K562 (cell line): ENCODE data around the gene C15orf62. TPM values are rescaled to one million over a fixed set of nuclear protein-coding genes. Genes with fewer than 3 reads are reported as not detected.

Source experiments
- ARID2 ChIP-seq: fragments of 450-650 bp; IDR thresholded peaks from 2 replicates; pipeline ENCODE4 v1.6.1; 2017; ENCODE audit warnings: antibody characterized with exemption, mild to moderate bottlenecking
- ATF2 ChIP-seq: sonication (generic); formaldehyde crosslinking; IDR thresholded peaks from 2 replicates; pipeline ENCODE4 v1.8.1; 2022; ENCODE audit warnings: missing genetic modification reagents
- ATF4 ChIP-seq: fragments of 450-650 bp; formaldehyde crosslinking; IDR thresholded peaks from 2 replicates; pipeline ENCODE4 v1.4.0; 2022; ENCODE audit warnings: mild to moderate bottlenecking, moderate library complexity
- CBFA2T3 ChIP-seq: fragments of 450-650 bp; IDR thresholded peaks from 2 replicates; pipeline ENCODE4 v1.6.1; 2017
- CC2D1A ChIP-seq: fragments of 450-650 bp; IDR thresholded peaks from 2 replicates; pipeline ENCODE4 v1.6.1; 2017; ENCODE audit warnings: mild to moderate bottlenecking
- CEBPB ChIP-seq: fragments of 450-650 bp; IDR thresholded peaks from 2 replicates; pipeline ENCODE4 v1.6.1; 2016; ENCODE audit warnings: missing genetic modification characterization, missing compliant biosample characterization
- DLX4 ChIP-seq: fragments of 250-450 bp; sonication (Bioruptor Pico); IDR thresholded peaks from 2 replicates; pipeline ENCODE4 v1.6.1; 2021; ENCODE audit warnings: mild to moderate bottlenecking
- KDM4B ChIP-seq, 2 experiments: fragments of 450-650 bp in 1 of 2; sonication (generic) in 1 of 2; IDR thresholded peaks; 2 replicates each; pipeline ENCODE4 v1.6.1; 2016 to 2017; ENCODE audit warnings: borderline replicate concordance in 2 of 2, antibody characterized with exemption in 1 of 2, low read depth in 1 of 2, mild to moderate bottlenecking in 1 of 2
- MEIS2 ChIP-seq: fragments of 450-650 bp; IDR thresholded peaks from 2 replicates; pipeline ENCODE4 v1.6.1; 2014; ENCODE audit warnings: mild to moderate bottlenecking; ENCODE audit not compliant: partially characterized antibody
- MNT ChIP-seq, 2 experiments: fragments of 450-650 bp; conservative IDR thresholded peaks; 2 replicates each; pipeline ENCODE4 v1.6.1; 2017; ENCODE audit warnings: mild to moderate bottlenecking in 2 of 2, moderate library complexity in 2 of 2
- NCOR1 ChIP-seq: fragments of 450-650 bp; IDR thresholded peaks from 2 replicates; pipeline ENCODE4 v1.6.1; 2016; ENCODE audit warnings: mild to moderate bottlenecking, moderate library complexity
- PHTF2 ChIP-seq: fragments of 250-450 bp; sonication (Bioruptor Pico); IDR thresholded peaks from 2 replicates; pipeline ENCODE4 v1.5.0; 2021; ENCODE audit warnings: mild to moderate bottlenecking
- POLR3A ChIP-seq: IDR thresholded peaks from 2 replicates; pipeline ENCODE4 v1.6.1; 2011; ENCODE audit warnings: borderline replicate concordance, mild to moderate bottlenecking, moderate library complexity; ENCODE audit not compliant: insufficient read length, insufficient read depth; ENCODE audit errors: extremely low read depth
- POLR3G ChIP-seq: IDR thresholded peaks from 2 replicates; pipeline ENCODE4 v1.6.1; 2011; ENCODE audit not compliant: insufficient read length, insufficient replicate concordance; ENCODE audit errors: extremely low read depth
- PYGO2 ChIP-seq: fragments of 450-650 bp; IDR thresholded peaks from 2 replicates; pipeline ENCODE4 v1.6.1; 2016; ENCODE audit warnings: mild to moderate bottlenecking, missing genetic modification characterization, moderate library complexity, missing compliant biosample characterization
- SIX5 ChIP-seq, 2 experiments: IDR thresholded peaks; 2 replicates each; pipeline ENCODE4 v1.6.1; 2011; ENCODE audit warnings: low read length in 2 of 2, borderline replicate concordance in 1 of 2, low read depth in 1 of 2, mild to moderate bottlenecking in 1 of 2, moderate library complexity in 1 of 2; ENCODE audit not compliant: insufficient read depth in 1 of 2
- SMAD4 ChIP-seq: fragments of 250-450 bp; sonication (Bioruptor Pico); conservative IDR thresholded peaks from 2 replicates; pipeline ENCODE4 v1.8.0; 2021; ENCODE audit warnings: inconsistent platforms, mild to moderate bottlenecking, moderate library complexity
- SNIP1 ChIP-seq: fragments of 450-650 bp; IDR thresholded peaks from 2 replicates; pipeline ENCODE4 v1.7.1; 2017; ENCODE audit warnings: low read depth, mild to moderate bottlenecking
- TCF7 ChIP-seq: sonication (generic); IDR thresholded peaks from 2 replicates; pipeline ENCODE4 v1.6.1; 2016; ENCODE audit warnings: antibody characterized with exemption, borderline replicate concordance
- USF2 ChIP-seq: sonication (generic); formaldehyde crosslinking; IDR thresholded peaks from 2 replicates; pipeline ENCODE4 v1.5.0; 2020; ENCODE audit warnings: missing genetic modification reagents
- YBX1 ChIP-seq: fragments of 450-650 bp; IDR thresholded peaks from 2 replicates; pipeline ENCODE4 v1.7.1; 2016; ENCODE audit warnings: mild to moderate bottlenecking
- ZFX ChIP-seq: sonication (generic); formaldehyde crosslinking; IDR thresholded peaks from 2 replicates; pipeline ENCODE4 v1.8.0; 2022; ENCODE audit warnings: mild to moderate bottlenecking, missing genetic modification reagents, moderate library complexity
- ZNF174 ChIP-seq: fragments of 250-450 bp; sonication (Bioruptor Pico); IDR thresholded peaks from 2 replicates; pipeline ENCODE4 v1.4.0; 2020; ENCODE audit warnings: mild to moderate bottlenecking
- polyA plus RNA-seq, 8 experiments: library from polyadenylated mRNA; depleted of rRNA in 4 of 8; stranded (reverse) in 5 of 8; unstranded in 3 of 8; fragments of >200 nt; fragmentation: Nextera tagmentation in 2 of 8; fragmentation: Illumina TruSeq in 1 of 8; extraction: Ambion mirVana in 2 of 8; extraction: Trizol in 1 of 8; gene quantifications; 2 replicates each; pipeline versions ENCODE4 v1.2.1 to v1.2.3, GENCODE V29; 2011 to 2014; ENCODE audit warnings: inconsistent platforms in 1 of 8, missing spikeins in 1 of 8
- total RNA-seq, 7 experiments: library from RNA; depleted of rRNA in 6 of 7; stranded (reverse); fragments of >200 nt in 6 of 7; fragmentation: Illumina TruSeq in 2 of 7; extraction: Trizol in 2 of 7; gene quantifications; 2 replicates each; pipeline versions ENCODE4 v1.2.1 to v1.2.3, GENCODE V29; 2011 to 2021; ENCODE audit warnings: low replicate concordance in 1 of 7

C15orf62 gene
- total and polyA plus RNA-seq, 9 of the 15 experiments (the other 6 are each of a cell fraction or from before 2014, with no cell fraction given): 0.01 to 0.76 (median 0.30) TPM; not detected in 1

GRCh38 chr15:40762919-40763800 is 6.6 kb upstream of the C15orf62 start (continued):
- TF ChIP-seq KDM4B (IDR thresholded peaks at IDR 0.05; ENCODE audit: borderline replicate concordance in 2 of 2, low read depth in 1 of 2): no peak
- no peak for TF ChIP-seq PHTF2 (CRISPR knock-in tag)
- no peak for TF ChIP-seq YBX1
- no peak for TF ChIP-seq SIX5 (IDR thresholded peaks at IDR 0.05; ENCODE audit: borderline replicate concordance in 1 of 2, insufficient read depth in 1 of 2, low read depth in 1 of 2, low read length in 2 of 2)
- TF ChIP-seq CEBPB (tag): no peak
- 0 out of 2 replicates have a peak, but pooled peaks have one; percentile 88 for TF ChIP-seq ZFX (CRISPR knock-in tag)
- no peak for TF ChIP-seq DLX4 (CRISPR knock-in tag)
- peak; percentile 11; the same call in 1 of the 2 replicates for TF ChIP-seq NCOR1
- TF ChIP-seq ZNF174 (CRISPR knock-in tag): no peak
- TF ChIP-seq MNT (conservative IDR thresholded peaks at IDR 0.05): peak in 1 of 2 experiments; percentile 20; a peak in 2 of 4 replicates
- TF ChIP-seq ARID2: no peak
- TF ChIP-seq ATF2 (CRISPR knock-in tag): no peak
- no peak for TF ChIP-seq PYGO2
- peak; percentile 34; the same call in 1 of the 2 replicates for TF ChIP-seq CBFA2T3
- TF ChIP-seq SMAD4 (CRISPR knock-in tag): peak; percentile 68
- TF ChIP-seq MEIS2: peak; percentile 87
- no peak; the same call in 1 of the 2 replicates for TF ChIP-seq ATF4 (CRISPR knock-in tag)
- no peak for TF ChIP-seq USF2 (CRISPR knock-in tag)
- TF ChIP-seq POLR3G: no peak
- no peak for TF ChIP-seq TCF7
- TF ChIP-seq POLR3A: no peak
- peak; percentile 32; the same call in 1 of the 2 replicates for TF ChIP-seq CC2D1A
- TF ChIP-seq SNIP1: 0 out of 2 replicates have a peak, but pooled peaks have one; percentile 48
